Measurements from ENCODE around the gene TTC16. TPM values are rescaled to one million over a fixed set of nuclear protein-coding genes. Genes with fewer than 3 reads are reported as not detected.

TTC16 gene
- total and polyA plus RNA-seq, 8 donors = 0.08 to 0.12 TPM; not detected in 6

GRCh38 chr9:127673234-127673633, 42.6 kb upstream of the TTC16 start:
- TF ChIP-seq POLR2A (IDR thresholded peaks at IDR 0.05) (no peak), EP300 (IDR thresholded peaks at IDR 0.05) (no peak), POLR2AphosphoS5 (IDR thresholded peaks at IDR 0.05) (no peak)
- TF ChIP-seq, protein P1, sequence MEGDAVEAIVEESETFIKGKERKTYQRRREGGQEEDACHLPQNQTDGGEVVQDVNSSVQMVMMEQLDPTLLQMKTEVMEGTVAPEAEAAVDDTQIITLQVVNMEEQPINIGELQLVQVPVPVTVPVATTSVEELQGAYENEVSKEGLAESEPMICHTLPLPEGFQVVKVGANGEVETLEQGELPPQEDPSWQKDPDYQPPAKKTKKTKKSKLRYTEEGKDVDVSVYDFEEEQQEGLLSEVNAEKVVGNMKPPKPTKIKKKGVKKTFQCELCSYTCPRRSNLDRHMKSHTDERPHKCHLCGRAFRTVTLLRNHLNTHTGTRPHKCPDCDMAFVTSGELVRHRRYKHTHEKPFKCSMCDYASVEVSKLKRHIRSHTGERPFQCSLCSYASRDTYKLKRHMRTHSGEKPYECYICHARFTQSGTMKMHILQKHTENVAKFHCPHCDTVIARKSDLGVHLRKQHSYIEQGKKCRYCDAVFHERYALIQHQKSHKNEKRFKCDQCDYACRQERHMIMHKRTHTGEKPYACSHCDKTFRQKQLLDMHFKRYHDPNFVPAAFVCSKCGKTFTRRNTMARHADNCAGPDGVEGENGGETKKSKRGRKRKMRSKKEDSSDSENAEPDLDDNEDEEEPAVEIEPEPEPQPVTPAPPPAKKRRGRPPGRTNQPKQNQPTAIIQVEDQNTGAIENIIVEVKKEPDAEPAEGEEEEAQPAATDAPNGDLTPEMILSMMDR (IDR thresholded peaks at IDR 0.05) = no peak
- Histone ChIP-seq H3K36me3 (peaks cover 34 to 94% (median 88%) of the 10 kb centered on the region in 4 donors), H3K4me3 (no peak overlapping the region), H3K27ac (no peak overlapping the region), H3K27me3 (no peaks in the 10 kb centered on the region), H3K9me3 (no peaks in the 10 kb centered on the region), H3K4me1 (no peaks in the 10 kb centered on the region)
- WGBS, 5 donors = 86 to 93% (median 90%) methylated on average over 7 of the region's 7 CpGs
- DNase-seq = no peak
- intact Hi-C loops (cut with DNase I; ENCODE audit: low total_unique reads) = no loop called here

GRCh38 chr9:127676638-127677037, 39.2 kb upstream of the TTC16 start:
- intact Hi-C loops (cut with DNase I; ENCODE audit: low total_unique reads) = no loop called here
- Histone ChIP-seq H3K27me3 (no peaks in the 10 kb centered on the region), H3K27ac (no peak overlapping the region), H3K4me1 (no peaks in the 10 kb centered on the region), H3K4me3 (no peak overlapping the region), H3K36me3 (peaks cover 41 to 97% (median 92%) of the 10 kb centered on the region in 4 donors), H3K9me3 (no peaks in the 10 kb centered on the region)
- DNase-seq = no peak
- WGBS, 5 donors = 92 to 95% (median 94%) methylated on average over 10 to 12 of the region's 12 CpGs
- TF ChIP-seq POLR2AphosphoS5 (IDR thresholded peaks at IDR 0.05) (no peak), POLR2A (IDR thresholded peaks at IDR 0.05) (no peak)
- TF ChIP-seq, protein P1 (IDR thresholded peaks at IDR 0.05) = no peak

DNA sequence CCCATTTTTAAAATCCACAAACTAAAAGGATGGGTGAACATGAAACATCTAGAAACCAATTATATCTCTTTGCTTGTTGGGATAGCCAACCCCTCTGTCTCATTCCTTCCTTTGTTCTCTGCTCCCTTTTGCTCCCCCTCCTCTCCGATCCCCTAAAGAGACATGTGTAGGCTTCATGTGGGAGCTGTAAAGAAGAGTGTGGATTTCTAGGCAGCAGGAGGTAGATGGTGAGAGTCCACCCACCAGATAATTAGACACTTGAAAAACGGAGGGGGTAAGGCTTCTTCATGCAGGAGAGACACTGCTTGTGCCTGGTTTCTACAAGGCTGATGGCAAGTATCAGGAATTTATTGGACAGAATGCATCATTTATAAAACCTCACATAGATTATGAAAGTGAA, 36.4 kb upstream of the TTC16 start:
- 80 to 94% (median 88%) methylated on average over 2 of the region's 2 CpGs for WGBS, 5 donors
- peaks cover 40 to 98% (median 93%) of the 10 kb centered on the region in 4 donors for H3K36me3 ChIP-seq
- intact Hi-C loops (cut with DNase I; ENCODE audit: low total_unique reads) = no loop called here

DNA sequence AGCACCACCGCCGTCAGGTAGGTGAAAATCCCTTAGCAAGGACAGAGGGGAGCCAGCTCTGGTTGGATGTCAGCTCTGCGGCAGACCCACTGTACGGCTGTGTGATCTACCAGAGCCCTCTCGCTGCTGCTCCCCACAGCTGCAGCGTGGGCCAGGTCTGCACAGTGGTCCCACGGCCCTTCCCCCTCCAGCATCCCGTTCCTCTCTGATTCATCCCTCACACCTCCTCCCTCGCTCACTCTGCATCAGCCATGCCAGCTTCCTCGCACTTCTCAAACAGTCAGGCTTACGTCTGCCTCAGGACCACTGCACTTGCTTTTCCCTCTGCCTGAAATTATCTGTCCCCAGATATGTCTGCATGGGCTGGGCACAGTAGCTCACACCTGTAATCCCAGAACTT, 35.7 kb upstream of the TTC16 start:
- Histone ChIP-seq H3K9me3 (no peaks in the 10 kb centered on the region), H3K36me3 (peaks cover 40 to 94% (median 92%) of the 10 kb centered on the region in 4 donors), H3K4me3 (no peak overlapping the region), H3K27ac (no peak overlapping the region), H3K27me3 (no peaks in the 10 kb centered on the region), H3K4me1 (no peaks in the 10 kb centered on the region)
- intact Hi-C loops (cut with DNase I; ENCODE audit: low total_unique reads) = no loop called here
- TF ChIP-seq POLR2A (IDR thresholded peaks at IDR 0.05) (no peak), POLR2AphosphoS5 (IDR thresholded peaks at IDR 0.05) (no peak), EP300 (IDR thresholded peaks at IDR 0.05) (no peak)
- TF ChIP-seq, protein P1 (IDR thresholded peaks at IDR 0.05) = no peak
- no peak for DNase-seq
- 89 to 92% (median 90%) methylated on average over 11 of the region's 11 CpGs for WGBS, 5 donors

More for the DNA sequence above, 36.4 kb upstream of the TTC16 start:
- DNase-seq = no peak
- TF ChIP-seq, protein P1 (IDR thresholded peaks at IDR 0.05) = no peak
- TF ChIP-seq POLR2A (IDR thresholded peaks at IDR 0.05) (no peak), EP300 (IDR thresholded peaks at IDR 0.05) (no peak), POLR2AphosphoS5 (IDR thresholded peaks at IDR 0.05) (no peak)
- no peaks in the 10 kb centered on the region for H3K9me3 ChIP-seq
- H3K4me1 ChIP-seq = no peaks in the 10 kb centered on the region
- H3K27me3 ChIP-seq = no peaks in the 10 kb centered on the region
- H3K4me3 ChIP-seq = no peak overlapping the region
- H3K27ac ChIP-seq = no peak overlapping the region
